ENCODE data around the gene PIGR. TPM values are rescaled to one million over a fixed set of nuclear protein-coding genes. Genes with fewer than 3 reads are reported as not detected.

PIGR gene
- polyA plus RNA-seq, 1 of the 3 experiments (the other 2 are of a cell fraction) = not detected

- Histone ChIP-seq H3K9ac (no peak within 1 kb of the TSS), H3K9me2 (no peaks in the 10 kb centered on the region), H3K36me3 (replicated peaks in 1 of 2; ENCODE audit: control insufficient read depth in 1 of 2, insufficient read depth in 2 of 2, low read length in 1 of 2) (no peaks in the 10 kb centered on the region), H3K4me2 (peak within 1 kb of the TSS; percentile 32; the same call in 1 of the 2 replicates), H3K9me3 (no peaks in the 10 kb centered on the region), H3F3A (replicated peaks; ENCODE audit: insufficient read depth) (no peaks in the 10 kb centered on the region), H3K4me3 (ENCODE audit: low read depth in 2 of 2, low read length in 1 of 2) (no peak within 1 kb of the TSS), H3K27me3 (ENCODE audit: insufficient read depth) (no peaks in the 10 kb centered on the region), H4K20me1 (ENCODE audit: insufficient read depth) (no peaks in the 10 kb centered on the region), H3K79me2 (ENCODE audit: insufficient read depth) (no peaks in the 10 kb centered on the region), H2AFZ (ENCODE audit: low read depth) (peak within 1 kb of the TSS; percentile 89; the same call in 1 of the 2 replicates), H3K27ac (ENCODE audit: low read depth in 2 of 2, low read length in 1 of 2) (0 out of 4 replicates have a peak within 1 kb of the TSS, but pooled peaks of 1 of the 2 experiments have one; percentile 28), H3K4me1 (ENCODE audit: control insufficient read depth in 1 of 2, insufficient read depth in 2 of 2, low read depth in 1 of 2, low read length in 1 of 2) (no peaks in the 10 kb centered on the region)
- ChIA-PET CTCF (interaction anchor here (1.2 to 5.9 kb wide), 4 partner anchors 8 to 163 kb away, joined by 4 to 32 read pairs (median 8); no protein-coding TSS in a partner anchor), POLR2A (no interaction called here)
- no peak for DNase-seq
- WGBS (ENCODE audit: low lambda C conversion rate) = 95% methylated on average over 4 of the region's 4 CpGs
- TF ChIP-seq ZBTB33 (IDR thresholded peaks at IDR 0.05; ENCODE audit: borderline replicate concordance, low read depth) = no peak
- TF ChIP-seq EZH2phosphoT487 (IDR thresholded peaks at IDR 0.05; ENCODE audit: borderline replicate concordance, low read depth) = no peak
- no peak for TF ChIP-seq TAF1 (IDR thresholded peaks at IDR 0.05; ENCODE audit: borderline replicate concordance, low read depth, low read length)
- TF ChIP-seq NFIC (IDR thresholded peaks at IDR 0.05; ENCODE audit: borderline replicate concordance) = no peak
- TF ChIP-seq CHD2 (IDR thresholded peaks at IDR 0.05; ENCODE audit: low read length, partially characterized antibody) = no peak
- TF ChIP-seq MEF2A (IDR thresholded peaks at IDR 0.05; ENCODE audit: borderline replicate concordance, low read depth) = no peak
- no peak for TF ChIP-seq USF2 (IDR thresholded peaks at IDR 0.05; ENCODE audit: borderline replicate concordance, low read depth, low read length)
- TF ChIP-seq PBX3 (IDR thresholded peaks at IDR 0.05) = no peak
- TF ChIP-seq FOXJ3 (CRISPR knock-in tag; IDR thresholded peaks at IDR 0.05) = no peak
- no peak for TF ChIP-seq FOSL2 (IDR thresholded peaks at IDR 0.05; ENCODE audit: borderline replicate concordance, low read depth)
- TF ChIP-seq CTCF (IDR thresholded peaks at IDR 0.05) = no peak
- TF ChIP-seq RFX5 (IDR thresholded peaks at IDR 0.05; ENCODE audit: low read length) = no peak
- TF ChIP-seq REST (IDR thresholded peaks at IDR 0.05; ENCODE audit: low read depth, low read length) = no peak
- TF ChIP-seq RAD21 (IDR thresholded peaks at IDR 0.05; ENCODE audit: low read length) = no peak
- TF ChIP-seq EP300 (IDR thresholded peaks at IDR 0.05; ENCODE audit: borderline replicate concordance in 1 of 2, low read depth in 1 of 2, low read length in 1 of 2) = no peak
- TF ChIP-seq JUND (IDR thresholded peaks at IDR 0.05) = no peak
Measured at GRCh38 chr1:206897175-206897574, 49.1 kb downstream of the PIGR start, which contains the start of gene IL24. IL24 (plus strand) TSS chr1:206897443; CDS start chr1:206897833, 390 bp downstream.

Measured in SK-N-SH (cell line).